Tongue (tissue), 2 donors: ENCODE data around the gene HECTD1. TPM values are rescaled to one million over a fixed set of nuclear protein-coding genes. Genes with fewer than 3 reads are reported as not detected.
"Not testable (repeated sequence)": the region's sequence is repeated elsewhere in the genome, so short reads cannot be mapped to it uniquely, and the experiment has no call there.

Experiments
- DNase-seq: peaks from one replicate; pipeline ENCODE4 v3.0.0-alpha.2; 2015
- total RNA-seq: library from RNA; depleted of rRNA; stranded (reverse); fragments of >200 nt; gene quantifications from one replicate; pipeline ENCODE4 v1.2.3, GENCODE V29; 2014

Gene HECTD1
- total RNA-seq, 1 donor from 2014 or later, result 332 TPM

DNA sequence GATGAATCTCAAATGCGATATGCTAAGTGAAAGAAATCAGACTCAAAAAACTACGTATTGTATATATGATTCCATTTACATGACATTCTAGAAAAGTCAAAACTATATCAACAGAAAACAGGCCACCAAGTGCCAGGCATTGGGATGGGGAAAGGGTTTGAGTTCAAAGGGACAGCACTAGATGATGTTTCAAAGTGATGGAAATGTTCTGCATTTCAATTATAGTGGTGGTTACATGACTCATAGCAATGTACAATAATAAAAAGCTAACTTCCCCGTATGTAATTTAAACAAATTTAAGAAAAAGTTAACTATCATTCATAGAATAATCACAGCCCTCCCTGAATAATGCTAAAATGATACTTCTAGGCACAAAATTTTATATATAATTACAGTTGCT, 13.5 kb downstream of the HECTD1 start:
- DNase-seq, result no peak

DNA sequence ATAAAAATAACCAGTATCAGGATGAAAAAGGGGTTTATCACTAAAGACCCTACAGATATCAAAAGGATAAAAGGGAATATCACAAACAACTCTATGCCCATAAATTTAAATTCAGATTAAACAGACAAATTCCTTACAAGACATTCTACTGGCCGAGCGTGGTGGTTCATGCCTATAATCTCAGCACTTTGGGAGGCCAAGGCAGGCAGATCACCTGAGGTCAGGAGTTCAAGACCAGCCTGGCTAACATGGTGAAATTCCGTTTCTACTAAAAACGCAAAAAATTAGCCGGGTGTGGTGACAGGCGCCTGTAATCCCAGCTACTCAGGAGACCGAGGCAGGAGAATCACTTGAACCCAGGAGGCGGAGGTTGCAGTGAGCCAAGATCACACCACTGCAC, 15.0 kb downstream of the HECTD1 start:
- DNase-seq, result not testable (repeated sequence)

DNA sequence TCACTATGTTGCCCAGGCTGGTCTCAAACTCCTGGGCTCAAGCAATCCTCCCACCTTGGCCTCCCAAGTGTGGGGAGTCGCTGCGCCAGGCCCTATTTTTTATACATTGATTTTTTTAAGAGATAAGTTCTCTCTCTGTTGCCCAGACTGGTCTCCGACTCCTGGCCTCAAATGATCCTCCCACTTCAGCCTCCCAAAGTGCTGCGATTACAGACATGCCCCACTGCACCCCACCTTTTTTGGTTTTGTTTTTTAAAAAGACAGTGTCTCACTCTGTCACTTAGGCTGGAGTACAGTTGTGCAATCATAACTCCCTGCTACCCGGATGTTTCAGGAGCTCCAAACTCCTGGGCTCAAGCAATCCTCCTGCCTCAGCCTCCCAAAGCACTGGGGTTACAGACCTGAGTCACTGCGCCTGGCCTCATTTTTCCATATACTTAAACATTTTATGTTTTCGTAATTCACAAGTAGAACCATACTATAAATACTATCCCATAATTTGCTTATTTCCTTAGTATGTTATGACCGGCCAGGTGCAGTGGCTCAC, 16.8 kb downstream of the HECTD1 start:
- DNase-seq, result no peak

DNA sequence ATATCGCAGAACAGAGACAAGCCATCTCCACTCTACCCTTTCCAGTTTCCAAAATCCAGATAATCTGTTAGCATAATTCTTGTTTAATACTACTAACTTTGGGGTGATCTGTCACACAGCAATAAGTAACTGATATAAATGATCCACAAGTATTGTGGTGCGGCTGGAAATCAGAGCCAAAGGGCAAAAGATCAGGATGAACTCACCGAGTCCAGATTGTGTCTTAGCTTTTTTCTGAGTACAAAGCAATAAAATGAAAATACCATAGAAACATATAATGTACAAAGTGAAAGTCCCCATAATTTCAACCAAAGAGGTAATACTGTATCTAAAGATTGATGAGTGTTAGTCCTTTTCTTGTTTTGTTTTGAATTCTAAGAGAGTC, 17.4 kb downstream of the HECTD1 start:
- DNase-seq, result no peak

- no peak for DNase-seq
These were observed 18.0 kb downstream of the HECTD1 start for GRCh38 chr14:31189346-31190218.

GRCh38 chr14:31188744-31189143, 18.8 kb downstream of the HECTD1 start:
- DNase-seq, result no peak

DNA sequence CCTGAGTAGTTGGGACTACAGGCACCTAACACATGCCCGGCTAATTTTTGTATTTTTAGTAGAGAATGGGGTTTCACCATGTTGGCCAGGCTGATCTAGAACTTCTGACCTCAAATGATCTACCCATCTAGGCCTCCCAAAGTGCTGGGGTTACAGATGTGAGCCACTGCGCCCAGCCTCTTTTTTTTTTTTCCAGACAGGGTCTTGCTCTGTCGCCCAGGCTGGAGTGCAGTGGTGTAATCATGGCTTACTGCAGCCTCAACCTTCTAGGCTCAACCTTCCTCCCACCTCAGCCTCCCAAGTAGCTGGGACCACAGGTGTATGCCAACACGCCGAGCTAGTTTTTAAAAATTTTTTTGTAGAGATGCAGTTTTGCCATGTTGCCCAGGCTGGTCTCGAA, 25.6 kb downstream of the HECTD1 start:
- not testable (repeated sequence) for DNase-seq

- no peak for DNase-seq
These were observed 26.3 kb downstream of the HECTD1 start for GRCh38 chr14:31181271-31181670.

- no peak for DNase-seq
These were observed 27.1 kb downstream of the HECTD1 start for GRCh38 chr14:31180299-31181051.

- no peak for DNase-seq
These were observed 33.2 kb downstream of the HECTD1 start for GRCh38 chr14:31174433-31174832.

DNA sequence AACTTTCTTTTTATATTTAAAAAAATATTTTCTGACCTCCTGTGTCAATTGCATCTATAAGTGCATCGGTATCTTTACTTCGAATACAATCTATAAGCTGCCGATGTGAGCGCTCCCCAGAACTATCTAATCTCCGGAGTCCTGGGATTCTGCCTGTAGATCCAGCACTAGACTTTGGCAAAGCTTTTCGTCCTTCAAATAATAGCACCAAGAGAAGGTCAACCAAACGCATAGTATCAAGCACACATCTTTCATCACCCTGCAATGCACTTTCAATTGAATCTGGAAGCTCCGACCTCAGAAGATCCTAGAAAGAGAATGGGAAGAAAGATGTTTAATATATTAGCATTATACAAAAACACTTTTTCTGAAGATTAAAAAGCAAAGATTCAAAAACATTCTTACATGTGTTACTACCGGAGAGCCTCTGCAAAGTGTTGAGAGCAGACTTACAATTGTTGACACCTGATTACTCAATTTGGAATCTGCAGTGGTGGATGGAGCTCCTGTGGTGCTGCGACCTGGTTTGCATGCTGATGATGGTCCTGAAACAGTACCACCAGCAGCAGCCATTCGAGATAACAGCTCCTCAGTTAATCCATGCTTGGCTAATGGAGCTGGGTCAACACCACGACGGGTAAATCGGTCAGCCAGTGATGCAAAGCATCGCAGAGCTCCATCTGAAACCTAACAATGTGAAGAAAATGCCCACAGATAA, 34.3 kb downstream of the HECTD1 start:
- DNase-seq, result no peak

GRCh38 chr14:31172084-31172483, 35.5 kb downstream of the HECTD1 start:
- DNase-seq, result no peak

DNA sequence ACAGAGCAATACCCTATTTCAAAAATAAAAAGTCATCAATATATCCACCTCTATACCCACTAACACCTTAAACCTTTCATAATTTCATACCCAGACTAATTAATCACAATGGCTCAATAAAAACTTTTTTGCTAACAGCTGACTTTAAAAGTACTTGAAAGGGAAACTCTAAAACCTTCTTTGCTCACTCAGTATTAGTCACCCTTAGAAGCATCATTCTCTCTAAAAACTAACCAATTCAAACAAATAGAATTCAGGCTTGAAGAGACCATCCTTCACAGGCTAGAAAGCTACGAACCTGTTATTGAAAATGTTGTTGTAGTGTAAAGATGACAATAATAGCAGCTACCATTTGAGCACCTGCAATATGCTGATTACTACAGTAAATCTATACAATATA, 37.2 kb downstream of the HECTD1 start:
- no peak for DNase-seq

- DNase-seq, result no peak
These were observed 37.7 kb downstream of the HECTD1 start for GRCh38 chr14:31169877-31170276.

- no peak for DNase-seq
These were observed 40.6 kb downstream of the HECTD1 start for GRCh38 chr14:31167032-31167431.

DNA sequence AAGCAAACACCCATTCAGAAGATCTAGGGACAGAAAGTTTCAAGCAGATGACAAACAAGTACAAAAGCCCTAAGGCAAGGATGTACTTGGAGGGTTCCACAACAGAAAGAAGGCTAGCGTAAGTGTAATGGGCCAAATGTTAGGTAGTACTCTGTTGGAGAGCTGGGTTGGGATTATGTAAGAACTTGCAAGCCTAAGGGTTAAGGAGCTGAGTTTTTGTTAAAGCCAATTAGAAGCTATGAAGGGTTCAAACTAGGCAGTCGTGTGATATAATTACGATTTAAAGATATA, 41.4 kb downstream of the HECTD1 start:
- no peak for DNase-seq

DNA sequence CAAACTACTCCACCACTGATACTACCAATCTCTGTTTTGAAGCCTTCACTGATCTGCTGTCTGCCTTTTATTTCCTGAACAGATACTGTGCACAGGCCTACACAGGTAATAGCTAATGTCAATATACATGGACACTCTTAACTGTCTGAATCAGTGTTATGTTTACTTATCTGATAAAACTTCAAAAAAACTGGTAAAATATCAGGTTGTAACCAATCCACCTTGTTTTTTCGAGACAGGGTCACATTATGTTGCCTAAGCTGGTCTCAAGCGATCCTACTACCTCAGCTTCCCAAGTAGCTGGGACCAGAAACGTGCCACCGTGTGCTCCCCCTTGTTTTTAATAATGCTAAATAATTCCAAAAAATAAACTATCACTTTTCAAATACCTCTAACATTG, 43.5 kb downstream of the HECTD1 start:
- DNase-seq, result no peak

DNA sequence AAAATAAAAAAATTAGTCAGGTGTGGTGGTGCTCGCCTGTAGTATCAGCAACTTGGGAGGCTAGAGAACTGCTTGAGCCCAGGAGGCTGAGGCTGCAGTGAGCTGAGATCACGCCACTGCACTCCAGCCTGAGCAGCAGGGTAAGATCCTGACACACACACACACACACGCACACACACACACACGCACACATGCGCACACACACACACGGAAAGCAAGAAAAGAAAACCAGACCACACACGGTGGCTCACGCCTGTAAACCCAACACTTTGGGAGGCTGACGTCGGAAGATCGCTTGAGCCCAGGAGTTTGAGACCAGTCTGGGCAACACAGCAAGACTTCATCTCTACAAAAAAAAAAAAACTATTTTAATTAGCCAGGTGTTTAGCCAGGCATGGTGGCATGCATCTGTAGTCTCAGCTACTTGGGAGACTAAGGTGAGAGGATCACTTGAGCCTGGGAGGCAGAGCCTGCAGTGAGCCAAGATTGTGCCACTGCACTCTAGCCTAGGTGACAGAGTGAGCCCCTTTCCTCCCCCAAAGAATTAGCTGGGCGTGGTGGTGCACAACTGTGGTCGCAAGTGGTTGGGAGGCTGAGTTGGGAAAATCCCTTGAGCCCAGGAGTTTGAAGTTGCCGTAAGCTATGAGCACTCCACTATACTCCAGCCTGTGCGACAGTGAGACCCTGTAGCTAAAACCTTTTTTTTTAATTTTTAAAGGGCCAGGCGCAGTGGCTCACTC, 44.5 kb downstream of the HECTD1 start:
- no peak for DNase-seq

DNA sequence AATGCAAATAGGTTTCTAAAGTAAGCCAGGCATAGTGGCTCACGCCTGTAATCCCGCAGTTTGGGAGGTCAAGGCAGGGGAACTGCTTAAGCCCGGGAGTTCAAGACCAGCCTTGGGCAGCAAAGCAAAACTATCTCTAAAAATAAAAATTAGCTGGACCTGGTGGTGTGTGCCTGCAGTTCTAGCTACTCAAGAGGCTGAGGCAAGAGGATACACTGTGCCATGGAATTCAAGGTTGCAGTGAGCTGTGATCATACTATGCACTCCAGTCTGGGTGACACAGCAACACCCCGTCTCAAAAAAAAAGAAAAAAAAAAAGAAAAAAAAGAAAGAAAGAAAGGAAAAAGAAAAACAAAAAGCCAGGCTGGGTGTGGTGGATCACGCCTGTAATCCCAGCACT, 46.3 kb downstream of the HECTD1 start:
- no peak for DNase-seq

DNA sequence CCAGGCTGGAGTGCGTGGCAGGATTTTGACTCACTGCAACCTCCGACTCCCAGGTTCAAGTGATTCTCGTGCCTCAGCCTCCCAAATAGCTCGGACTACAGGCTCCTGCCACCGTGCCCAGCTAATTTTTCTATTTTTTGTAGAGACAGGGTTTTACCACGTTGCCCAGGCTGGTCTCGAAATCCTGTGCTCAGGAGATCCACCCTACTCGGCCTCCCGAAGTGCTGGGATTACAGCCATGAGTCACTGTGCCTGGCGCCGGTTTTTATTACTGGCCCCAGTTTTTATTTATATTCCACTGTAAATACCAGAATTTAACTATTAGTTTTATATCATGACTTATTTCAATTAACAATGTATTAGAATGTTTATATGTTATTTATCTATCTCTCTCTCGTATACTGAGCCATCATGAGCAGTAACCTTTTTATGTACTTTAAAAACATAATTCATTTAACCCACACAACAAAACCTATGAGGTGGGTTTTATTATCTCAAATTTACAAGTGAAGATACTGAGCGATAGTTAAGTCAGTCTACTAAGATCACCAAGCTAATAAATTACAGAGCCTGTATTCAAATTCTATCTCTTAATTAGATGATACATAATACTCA, 47.8 kb downstream of the HECTD1 start:
- DNase-seq, result no peak

DNA sequence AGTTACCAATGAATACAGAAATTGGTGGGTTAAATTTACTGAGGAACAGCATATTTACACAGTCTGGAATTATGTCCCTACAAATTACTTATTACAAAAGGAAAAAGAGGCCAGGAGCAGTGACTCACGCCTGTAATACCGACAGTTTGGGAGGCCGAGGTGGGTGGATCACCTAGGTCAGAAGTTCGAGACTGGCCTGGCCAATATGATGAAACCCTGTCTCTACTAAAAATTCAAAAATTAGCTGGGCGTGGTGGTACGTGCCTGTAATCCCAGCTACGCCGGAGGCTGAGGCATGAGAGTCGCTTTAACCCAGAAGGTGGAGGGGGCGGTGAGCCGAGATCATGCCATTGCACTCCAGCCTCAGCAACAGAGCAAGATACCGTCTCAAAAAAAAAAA, 52.6 kb downstream of the HECTD1 start:
- DNase-seq, result no peak
